ENCODE data around the gene ESRRG.
A peak's percentile ranks its signal among the peaks of the same experiment; 100 is the strongest.

ESRRG gene

DNA sequence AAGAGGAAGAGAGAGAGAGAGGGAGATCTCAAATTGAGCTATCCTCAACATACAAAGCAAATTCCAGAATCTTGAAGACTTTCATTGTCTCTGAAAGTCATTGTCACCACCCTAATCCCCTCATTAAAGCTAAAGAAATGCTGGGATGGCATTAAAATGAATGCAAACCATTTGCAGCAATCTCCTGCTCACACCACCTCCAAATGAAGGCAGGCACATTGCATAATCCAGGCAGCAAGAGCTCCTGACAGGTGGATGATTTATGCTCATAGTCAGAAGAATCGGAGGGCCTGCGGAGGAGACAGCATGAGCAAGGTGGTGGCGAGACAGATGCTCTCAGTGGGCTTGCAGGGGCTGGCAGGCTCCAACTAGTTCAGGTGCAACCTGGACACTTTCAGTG, 90.2 kb downstream of the ESRRG start:
- FAIRE-seq = no peak

DNA sequence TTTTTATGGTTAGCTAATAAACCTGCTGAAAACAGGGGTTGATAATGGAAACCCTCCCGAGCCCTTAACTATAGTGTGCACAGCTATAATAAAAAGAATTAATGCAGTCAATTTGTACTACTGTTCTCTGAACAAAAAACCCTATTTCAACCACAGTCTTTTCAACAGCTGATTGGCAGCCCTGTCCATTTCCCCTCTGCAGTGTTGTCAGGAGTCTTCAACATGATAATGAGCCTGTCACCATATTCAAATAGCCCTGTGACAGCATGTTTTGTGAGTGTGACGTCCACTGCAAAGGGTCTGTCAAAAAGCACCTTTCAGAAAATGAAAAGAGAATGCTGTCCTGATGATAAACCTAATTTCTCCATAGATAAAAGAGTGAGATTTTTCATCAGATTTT, 92.7 kb downstream of the ESRRG start:
- no peak for FAIRE-seq
- no peak for DNase-seq (ENCODE audit: low spot score)

More for the DNA sequence above, 90.2 kb downstream of the ESRRG start:
- DNase-seq (ENCODE audit: low spot score) = no peak

GRCh38 chr1:216627252-216627651, 96.0 kb downstream of the ESRRG start:
- DNase-seq (ENCODE audit: low spot score) (no peak), FAIRE-seq (no peak)

DNA sequence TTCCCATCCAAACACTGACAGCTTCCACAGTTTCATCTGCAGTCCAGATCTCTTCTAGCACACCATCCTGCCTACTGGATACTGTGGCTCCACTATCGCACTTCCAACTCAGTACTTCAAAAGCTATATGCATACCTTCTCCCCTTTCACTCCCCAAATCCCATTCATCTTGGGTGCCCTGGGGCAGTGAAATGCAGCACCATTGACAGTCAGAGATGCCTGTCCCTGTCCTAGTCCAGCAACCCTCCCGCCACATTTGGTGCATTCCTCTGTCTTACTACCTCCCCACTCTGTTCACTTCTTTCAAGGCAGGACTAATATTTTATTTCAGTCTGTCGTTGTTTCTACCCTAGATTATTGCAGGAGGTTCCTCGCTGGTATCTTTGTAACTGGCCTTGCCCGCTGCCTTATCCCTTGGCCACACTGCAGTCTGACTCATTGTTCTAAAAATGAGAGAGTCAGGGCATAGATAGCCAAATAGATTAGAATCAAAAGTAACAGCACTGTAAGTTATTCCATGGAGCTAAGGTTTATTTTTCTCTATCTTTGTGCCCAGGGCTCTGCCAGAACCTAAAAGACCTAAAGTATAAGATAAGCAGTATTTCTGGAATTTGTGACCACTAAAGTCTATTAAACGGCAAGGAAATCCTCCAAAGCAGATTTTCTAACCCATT, 96.7 kb downstream of the ESRRG start:
- DNase-seq (ENCODE audit: low spot score) (no peak), FAIRE-seq (no peak)

DNA sequence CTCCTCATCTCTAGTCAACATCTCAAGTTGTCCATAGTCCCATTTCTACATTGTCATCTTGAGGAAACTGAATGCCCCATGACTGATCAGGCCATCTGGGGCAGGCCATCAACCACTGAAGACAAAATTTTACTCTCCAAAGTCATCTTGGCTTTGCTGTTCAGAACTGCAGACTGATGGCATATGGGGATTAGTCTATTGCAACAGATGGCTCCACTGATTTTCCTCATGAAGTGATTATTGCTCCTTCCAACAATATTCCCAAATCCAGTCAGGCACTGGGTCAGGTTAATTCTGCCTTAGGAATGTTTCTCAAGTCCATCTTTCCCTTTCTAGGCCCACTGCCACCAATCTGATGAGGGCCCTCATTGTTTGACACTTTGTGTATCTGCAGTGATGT, 101.7 kb downstream of the ESRRG start:
- FAIRE-seq (no peak), DNase-seq (ENCODE audit: low spot score) (no peak)

- no peak for DNase-seq (ENCODE audit: low spot score)
- no peak for FAIRE-seq
These were observed 106.0 kb downstream of the ESRRG start for GRCh38 chr1:216617081-216617875.

DNA sequence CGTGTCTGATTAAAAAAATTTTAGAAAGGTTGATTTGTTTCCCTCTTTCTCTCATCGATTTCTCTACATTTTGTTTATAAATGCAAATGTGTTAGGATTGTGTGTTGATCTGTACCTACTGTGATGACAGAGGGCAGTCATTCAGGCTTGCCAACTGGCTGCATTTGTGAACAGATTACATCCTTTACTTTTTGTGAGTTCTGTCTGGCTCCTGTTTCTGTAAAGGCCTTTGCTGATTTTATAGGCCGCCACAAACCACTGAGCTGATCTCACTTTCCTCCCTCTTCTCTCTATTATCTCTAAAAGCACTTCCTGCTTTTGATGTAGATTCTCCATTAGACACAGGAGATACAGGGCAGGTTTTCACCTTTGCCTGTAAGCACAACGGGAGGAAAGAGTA, 106.8 kb downstream of the ESRRG start:
- FAIRE-seq (no peak), DNase-seq (ENCODE audit: low spot score) (no peak)

DNA sequence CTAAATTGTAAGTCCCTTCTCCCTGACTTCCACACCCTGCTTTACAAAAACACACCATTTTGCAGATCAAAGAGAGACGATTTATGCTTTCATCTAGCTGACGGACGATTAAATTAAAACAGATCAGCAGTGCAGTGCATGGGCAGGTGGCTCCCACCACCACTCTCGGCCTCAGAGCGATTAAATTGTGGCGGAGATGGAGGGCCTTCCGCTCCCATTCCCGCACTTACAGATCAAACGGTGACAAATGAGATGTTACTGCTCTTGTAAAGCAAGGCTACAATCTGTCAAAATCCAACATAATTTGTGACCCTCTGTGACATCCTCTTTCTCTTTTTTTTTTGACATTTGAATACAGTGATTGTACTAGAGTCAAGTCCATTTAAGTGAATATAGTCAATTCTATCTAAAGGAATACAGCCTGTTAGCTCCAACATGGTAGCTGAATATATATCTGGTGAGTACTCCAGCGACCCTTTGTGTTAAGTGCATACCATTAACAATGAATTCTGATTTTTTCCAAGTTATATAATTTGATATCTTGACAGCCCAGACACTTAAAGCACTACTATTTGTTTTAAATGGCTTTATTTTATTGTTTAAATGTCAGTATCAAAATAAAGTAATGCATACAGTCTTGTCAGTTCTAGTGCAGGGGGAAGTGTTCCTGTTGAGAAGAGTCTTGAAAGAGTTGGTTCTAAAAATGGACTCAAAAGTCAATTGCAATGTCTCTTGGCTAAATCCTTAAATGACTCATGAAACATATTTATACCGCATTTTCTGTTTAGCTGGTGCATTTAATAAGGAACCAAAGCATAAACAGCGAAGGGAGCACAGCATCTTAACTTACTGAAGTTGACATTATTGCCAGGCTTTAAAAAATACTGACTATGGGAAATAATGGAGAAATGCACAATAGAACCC, 109.0 kb downstream of the ESRRG start:
- no peak for FAIRE-seq

DNA sequence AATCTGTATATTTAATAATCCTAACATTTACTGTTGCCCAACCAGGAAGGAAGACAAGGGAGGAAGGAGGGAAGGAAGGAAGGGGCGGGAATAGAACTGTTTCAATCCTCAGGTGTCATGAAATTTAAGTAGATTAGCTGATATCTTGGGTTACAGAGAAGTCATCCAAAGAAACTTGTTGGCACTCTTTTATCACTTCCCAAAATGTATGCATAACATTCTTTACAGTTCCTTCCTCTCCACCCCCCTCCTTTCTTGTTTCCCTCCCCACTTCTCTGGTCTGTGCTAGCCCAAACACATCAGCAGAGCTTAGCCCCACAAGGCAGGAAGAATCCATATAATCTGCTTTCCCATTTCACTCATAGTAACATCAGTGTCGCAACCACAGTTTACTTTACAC, 110.9 kb downstream of the ESRRG start:
- DNase-seq (ENCODE audit: low spot score) = no peak
- no peak for FAIRE-seq

More for the DNA sequence above, 109.0 kb downstream of the ESRRG start:
- no peak for DNase-seq (ENCODE audit: low spot score)

GRCh38 chr1:216607067-216607697, 116.0 kb downstream of the ESRRG start:
- DNase-seq (ENCODE audit: low spot score) (no peak), FAIRE-seq (no peak)

- FAIRE-seq = no peak
- no peak for DNase-seq (ENCODE audit: low spot score)
These were observed 117.1 kb downstream of the ESRRG start for GRCh38 chr1:216606047-216606637.

- FAIRE-seq = no peak
- DNase-seq (ENCODE audit: low spot score) = no peak
These were observed 118.5 kb downstream of the ESRRG start for GRCh38 chr1:216604771-216605170.

- peak; percentile 88 for DNase-seq (ENCODE audit: low spot score)
- no peak for FAIRE-seq
These were observed 122.3 kb downstream of the ESRRG start for GRCh38 chr1:216600730-216601609.

DNA sequence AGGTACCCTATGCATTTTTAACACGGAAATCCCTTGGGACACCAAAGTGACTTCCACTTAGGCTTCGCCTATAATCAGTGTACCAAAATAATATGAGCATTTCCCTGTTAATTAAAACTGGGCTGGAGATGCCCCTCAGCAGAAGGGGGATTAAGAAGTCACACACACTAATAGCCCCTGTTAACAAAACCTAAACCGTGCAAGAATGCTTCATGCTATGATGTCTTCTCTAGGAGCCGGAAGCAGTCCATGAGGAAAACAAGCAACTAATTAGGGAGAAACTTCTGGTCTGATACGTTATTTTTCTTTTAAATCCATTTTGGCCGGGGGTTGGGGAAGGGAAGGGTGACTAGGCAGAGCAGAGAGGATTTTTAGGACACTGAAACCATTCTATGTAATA, 123.4 kb downstream of the ESRRG start:
- FAIRE-seq (no peak), DNase-seq (ENCODE audit: low spot score) (no peak)

GRCh38 chr1:216598448-216598847, 124.8 kb downstream of the ESRRG start:
- no peak for FAIRE-seq

DNA sequence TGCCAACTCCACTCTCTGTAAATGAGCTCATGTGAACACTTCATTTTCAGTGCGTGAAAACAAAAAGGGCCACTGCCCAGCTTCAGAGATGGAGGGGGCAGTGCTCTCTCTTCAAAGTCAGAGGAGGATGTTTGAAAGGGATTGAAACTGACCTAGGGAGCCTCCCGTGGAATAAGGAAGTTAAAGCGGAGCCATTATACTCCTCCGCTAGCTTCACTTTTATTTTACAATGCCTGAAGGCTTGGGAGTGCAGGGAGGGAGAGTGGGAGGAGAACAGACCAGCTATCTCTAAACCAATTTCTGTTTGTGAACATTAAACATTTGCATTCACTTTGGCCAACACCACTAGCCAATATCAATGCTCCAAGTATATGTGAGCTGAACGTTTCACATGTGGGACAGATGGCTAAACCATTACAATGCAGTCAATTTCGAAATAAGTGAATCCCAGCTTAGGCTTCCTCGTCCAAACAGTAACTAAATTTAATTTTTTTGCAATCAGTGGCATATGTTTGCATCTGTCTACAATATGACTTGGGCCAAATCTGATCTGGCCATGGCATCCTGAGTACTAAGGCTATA, 126.9 kb downstream of the ESRRG start:
- FAIRE-seq = no peak

More at GRCh38 chr1:216598448-216598847, 124.8 kb downstream of the ESRRG start:
- DNase-seq (ENCODE audit: low spot score) = no peak

DNA sequence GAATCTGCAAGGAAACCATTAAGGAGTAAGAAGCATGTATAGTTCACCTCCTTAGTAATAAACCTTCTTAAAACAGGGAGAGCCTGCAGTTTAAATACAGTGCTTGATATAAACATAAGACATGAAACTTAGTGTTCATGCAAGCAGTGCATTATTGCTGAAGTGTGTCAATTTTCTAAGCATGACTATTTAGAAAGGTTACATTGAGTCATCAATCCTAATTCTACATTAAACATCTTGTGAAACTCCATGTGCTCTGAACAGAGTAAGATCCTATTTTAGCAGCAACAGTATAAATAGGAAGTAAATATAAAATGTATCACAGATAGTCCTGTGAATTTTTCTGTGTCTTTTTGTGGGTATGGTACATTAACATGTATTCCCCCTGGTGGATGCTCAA, 135.5 kb downstream of the ESRRG start:
- FAIRE-seq (no peak), DNase-seq (ENCODE audit: low spot score) (no peak)

More for the DNA sequence above, 126.9 kb downstream of the ESRRG start:
- DNase-seq (ENCODE audit: low spot score) = no peak

DNA sequence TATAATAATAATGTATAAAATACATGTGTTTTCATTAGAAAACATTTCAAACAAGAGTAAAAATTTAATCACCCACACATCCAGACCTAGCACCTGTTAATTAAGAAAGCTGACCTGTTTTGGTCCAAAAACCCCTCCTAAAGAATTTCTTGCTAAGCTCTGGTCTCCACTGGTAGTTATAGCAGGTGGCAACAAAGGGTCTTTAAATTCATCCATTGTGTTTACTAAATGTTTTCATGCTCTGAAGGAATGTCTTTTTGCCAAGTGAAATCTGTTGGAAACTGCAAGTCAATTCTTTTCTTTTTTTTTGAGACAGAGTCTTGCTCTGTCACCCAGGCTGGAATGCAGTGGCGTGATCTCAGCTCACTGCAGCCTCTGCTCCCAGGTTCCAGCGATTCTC, 141.1 kb downstream of the ESRRG start:
- no peak for FAIRE-seq

DNA sequence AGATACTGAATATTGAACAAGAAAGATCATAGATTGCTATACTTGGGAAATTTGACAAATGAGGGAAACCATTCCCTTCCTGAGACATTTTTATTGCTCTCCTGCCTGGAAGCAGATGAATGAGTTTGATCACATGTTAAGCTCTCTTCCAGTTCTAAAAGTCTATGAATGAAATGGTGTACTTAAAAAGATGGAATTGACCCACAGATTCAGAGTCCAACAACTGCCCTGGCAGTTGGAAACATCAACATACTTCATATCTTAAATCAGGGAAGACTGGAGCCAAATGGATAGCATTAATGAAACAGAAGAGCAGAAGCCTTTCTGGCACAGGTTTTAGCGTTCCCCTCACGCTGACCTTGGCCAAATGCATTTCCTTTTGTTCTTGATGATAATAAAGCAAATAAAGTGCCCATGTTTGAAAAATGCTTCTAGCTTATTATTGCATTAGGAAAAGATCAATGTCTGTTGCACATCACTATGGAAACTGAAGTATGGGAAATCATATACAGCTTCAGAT, 142.6 kb downstream of the ESRRG start:
- FAIRE-seq (no peak), DNase-seq (ENCODE audit: low spot score) (no peak)

More for the DNA sequence above, 141.1 kb downstream of the ESRRG start:
- DNase-seq (ENCODE audit: low spot score) = no peak

Measured in urothelium cell line (cell line).